ENCODE measurements around the gene IMP3. TPM values are rescaled to one million over a fixed set of nuclear protein-coding genes. Genes with fewer than 3 reads are reported as not detected.

The IMP3 gene
- total RNA-seq, 1 experiment from 2014 or later, result 58.0 TPM

DNA sequence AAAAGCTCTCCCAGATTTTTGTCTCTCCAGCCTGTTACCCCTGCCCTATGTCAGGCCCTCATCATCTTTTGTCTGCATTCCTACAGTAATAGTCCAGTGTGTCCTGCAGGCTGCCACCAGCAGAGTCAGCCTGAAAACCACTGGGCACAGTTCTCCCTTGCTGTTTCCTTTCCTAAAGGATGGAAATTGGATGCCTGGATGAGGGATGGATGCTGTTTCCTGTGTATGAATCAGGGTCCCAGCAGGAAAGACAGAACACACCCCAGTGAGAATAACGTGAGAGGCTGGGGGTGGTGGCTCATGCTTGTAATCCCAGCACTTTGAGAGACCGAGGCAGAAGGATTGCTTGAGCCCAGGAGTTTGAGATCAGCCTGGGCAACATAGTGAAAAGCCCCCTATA is 4.4 kb upstream of the IMP3 start:
- H3K36me3 Mint-ChIP-seq (ENCODE audit: insufficient read depth, unreplicated experiment), result peaks cover 6% of the 10 kb centered on the region
- POLR2A ChIA-PET, result no interaction called here
- no TSS peak for BruUV-seq (replicated peaks)
- peaks cover 18% of the 10 kb centered on the region for H3K4me1 Mint-ChIP-seq (ENCODE audit: insufficient read depth, unreplicated experiment)
- no peaks in the 10 kb centered on the region for H3K9me3 Mint-ChIP-seq (ENCODE audit: unreplicated experiment)
- H3K4me3 Mint-ChIP-seq (ENCODE audit: unreplicated experiment), result no peak overlapping the region
- CTCF ChIA-PET, result interaction anchor here (0.6 to 0.9 kb wide), 2 partner anchors 24 to 1100 kb away, joined by 3 to 7 read pairs; no protein-coding TSS in a partner anchor
- no peaks in the 10 kb centered on the region for H3K27me3 Mint-ChIP-seq (ENCODE audit: insufficient read depth, unreplicated experiment)
- TF ChIP-seq, protein P1, sequence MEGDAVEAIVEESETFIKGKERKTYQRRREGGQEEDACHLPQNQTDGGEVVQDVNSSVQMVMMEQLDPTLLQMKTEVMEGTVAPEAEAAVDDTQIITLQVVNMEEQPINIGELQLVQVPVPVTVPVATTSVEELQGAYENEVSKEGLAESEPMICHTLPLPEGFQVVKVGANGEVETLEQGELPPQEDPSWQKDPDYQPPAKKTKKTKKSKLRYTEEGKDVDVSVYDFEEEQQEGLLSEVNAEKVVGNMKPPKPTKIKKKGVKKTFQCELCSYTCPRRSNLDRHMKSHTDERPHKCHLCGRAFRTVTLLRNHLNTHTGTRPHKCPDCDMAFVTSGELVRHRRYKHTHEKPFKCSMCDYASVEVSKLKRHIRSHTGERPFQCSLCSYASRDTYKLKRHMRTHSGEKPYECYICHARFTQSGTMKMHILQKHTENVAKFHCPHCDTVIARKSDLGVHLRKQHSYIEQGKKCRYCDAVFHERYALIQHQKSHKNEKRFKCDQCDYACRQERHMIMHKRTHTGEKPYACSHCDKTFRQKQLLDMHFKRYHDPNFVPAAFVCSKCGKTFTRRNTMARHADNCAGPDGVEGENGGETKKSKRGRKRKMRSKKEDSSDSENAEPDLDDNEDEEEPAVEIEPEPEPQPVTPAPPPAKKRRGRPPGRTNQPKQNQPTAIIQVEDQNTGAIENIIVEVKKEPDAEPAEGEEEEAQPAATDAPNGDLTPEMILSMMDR (IDR thresholded peaks at IDR 0.05; ENCODE audit: unreplicated experiment), result no peak
- intact Hi-C loops (cut with micrococcal nuclease), result loop anchor here (5.0 to 10.0 kb wide), 2 partner anchors 70 to 93 kb away; partner anchors contain the start of gene PTPN9
- H3K27ac Mint-ChIP-seq (ENCODE audit: low read depth, unreplicated experiment), result no peak overlapping the region
- DNase-seq (ENCODE audit: unreplicated experiment), result no peak

DNA sequence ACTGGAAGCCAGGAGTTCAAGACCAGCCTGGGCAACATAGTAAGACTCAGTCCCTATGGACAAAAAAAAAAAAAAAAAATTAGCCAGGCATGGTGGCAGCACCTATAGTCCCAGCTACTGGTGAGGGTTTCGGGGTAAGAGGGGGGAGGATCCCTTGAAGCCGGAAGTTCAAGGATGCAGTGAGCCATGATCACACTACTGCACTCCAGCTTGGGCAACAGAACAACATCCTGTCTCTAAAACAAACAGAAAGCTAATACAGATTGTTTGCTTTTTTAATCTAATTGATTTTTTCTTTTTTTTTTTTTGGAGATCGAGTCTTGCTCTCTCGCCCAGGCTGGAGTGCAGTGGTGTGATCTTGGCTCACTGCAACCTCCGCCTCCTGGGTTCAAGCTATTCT is 1.6 kb upstream of the IMP3 start:
- POLR2A ChIA-PET, result interaction anchor here (1.3 to 6.3 kb wide), 8 partner anchors 13 to 273 kb away, joined by 3 to 182 read pairs (median 44); partner anchors contain the start of genes MAN2C1, PTPN9, SIN3A and SNUPN

DNA sequence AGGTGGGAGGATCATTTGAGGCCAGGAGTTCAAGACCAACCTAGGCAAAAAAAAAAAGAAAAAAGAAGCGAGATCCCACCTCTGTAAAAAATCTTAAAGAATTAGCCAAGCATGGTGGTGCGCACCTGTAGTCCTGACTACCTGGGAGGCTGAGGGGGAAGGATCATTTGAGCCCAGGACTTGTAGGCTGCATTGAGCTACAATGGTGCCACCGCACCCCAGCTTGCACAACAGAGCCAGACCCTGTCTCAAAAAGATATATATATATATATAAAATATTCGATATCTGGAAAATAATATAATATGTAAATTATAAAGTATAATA is 1.1 kb upstream of the IMP3 start:
- intact Hi-C loops (cut with micrococcal nuclease), result loop anchor here (1.0 to 10.0 kb wide), 6 partner anchors 20 to 274 kb away; partner anchors contain the start of gene PTPN9
- peaks cover 16% of the 10 kb centered on the region for H3K4me1 Mint-ChIP-seq (ENCODE audit: insufficient read depth, unreplicated experiment)
- POLR2A ChIA-PET, result interaction anchor here (1.1 to 6.3 kb wide), 13 partner anchors 14 to 273 kb away, joined by 3 to 182 read pairs (median 40); partner anchors contain the start of genes MAN2C1, PTPN9, SIN3A and SNUPN
- TF ChIP-seq, protein P1 (IDR thresholded peaks at IDR 0.05; ENCODE audit: unreplicated experiment), result no peak
- no peaks in the 10 kb centered on the region for H3K27me3 Mint-ChIP-seq (ENCODE audit: insufficient read depth, unreplicated experiment)
- BruUV-seq (replicated peaks), result no TSS peak
- H3K9me3 Mint-ChIP-seq (ENCODE audit: unreplicated experiment), result no peaks in the 10 kb centered on the region
- H3K27ac Mint-ChIP-seq (ENCODE audit: low read depth, unreplicated experiment), result peak overlapping the region; percentile 70
- H3K4me3 Mint-ChIP-seq (ENCODE audit: unreplicated experiment), result peak overlapping the region; percentile 87
- peaks cover 28% of the 10 kb centered on the region for H3K36me3 Mint-ChIP-seq (ENCODE audit: insufficient read depth, unreplicated experiment)
- DNase-seq (ENCODE audit: unreplicated experiment), result no peak
- CTCF ChIA-PET, result interaction anchor here (0.6 to 4.6 kb wide), 10 partner anchors 14 to 497 kb away, joined by 4 to 37 read pairs (median 6); partner anchors contain the start of genes MAN2C1 and SNUPN

More for the DNA sequence above, 1.6 kb upstream of the IMP3 start:
- H3K9me3 Mint-ChIP-seq (ENCODE audit: unreplicated experiment), result no peaks in the 10 kb centered on the region
- intact Hi-C loops (cut with micrococcal nuclease), result loop anchor here (1.0 to 10.0 kb wide), 6 partner anchors 21 to 274 kb away; partner anchors contain the start of gene PTPN9
- TF ChIP-seq, protein P1 (IDR thresholded peaks at IDR 0.05; ENCODE audit: unreplicated experiment), result no peak
- no peak for DNase-seq (ENCODE audit: unreplicated experiment)
- no TSS peak for BruUV-seq (replicated peaks)
- CTCF ChIA-PET, result interaction anchor here (0.6 to 4.6 kb wide), 6 partner anchors 15 to 497 kb away, joined by 3 to 37 read pairs (median 6); partner anchors contain the start of gene SNUPN
- peaks cover 18% of the 10 kb centered on the region for H3K4me1 Mint-ChIP-seq (ENCODE audit: insufficient read depth, unreplicated experiment)
- H3K27ac Mint-ChIP-seq (ENCODE audit: low read depth, unreplicated experiment), result no peak overlapping the region
- H3K4me3 Mint-ChIP-seq (ENCODE audit: unreplicated experiment), result no peak overlapping the region
- H3K36me3 Mint-ChIP-seq (ENCODE audit: insufficient read depth, unreplicated experiment), result peaks cover 27% of the 10 kb centered on the region
- H3K27me3 Mint-ChIP-seq (ENCODE audit: insufficient read depth, unreplicated experiment), result no peaks in the 10 kb centered on the region

DNA sequence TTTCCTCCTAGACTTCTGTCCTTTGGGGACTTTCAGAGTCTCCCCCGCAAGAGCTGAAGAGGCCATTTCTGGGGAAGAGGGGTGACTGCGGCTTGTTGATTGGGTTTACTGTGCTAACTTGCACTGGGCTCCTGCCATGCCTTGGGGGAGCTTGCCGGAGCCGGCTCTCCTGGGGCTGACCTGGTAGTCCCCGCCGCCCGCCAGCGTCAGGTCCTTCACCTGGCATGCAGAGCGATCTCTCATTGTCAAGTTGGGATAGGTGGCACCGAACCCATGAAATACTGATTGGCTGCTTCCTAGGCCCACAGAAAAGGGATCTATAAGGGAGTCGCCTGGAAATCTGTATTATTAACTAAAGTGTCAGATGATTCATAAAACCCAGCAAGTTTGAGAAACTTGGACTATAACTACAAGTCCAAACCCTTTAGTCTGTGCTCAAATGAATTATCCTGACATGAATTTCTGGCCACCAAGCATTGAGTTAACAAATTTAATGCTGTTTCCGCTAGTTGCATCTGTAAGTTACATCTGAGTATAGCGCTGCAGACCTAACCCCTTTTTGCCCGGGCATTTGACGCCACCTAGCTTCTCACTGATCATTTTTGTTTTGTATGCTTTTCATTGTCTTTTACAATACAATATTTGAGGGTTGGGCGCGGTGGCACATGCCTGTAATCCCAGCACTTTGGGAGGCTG is 607 bp upstream of the IMP3 start:
- peaks cover 33% of the 10 kb centered on the region for H3K36me3 Mint-ChIP-seq (ENCODE audit: insufficient read depth, unreplicated experiment)
- peaks cover 18% of the 10 kb centered on the region for H3K4me1 Mint-ChIP-seq (ENCODE audit: insufficient read depth, unreplicated experiment)
- POLR2A ChIA-PET, result interaction anchor here (0.8 to 6.3 kb wide), 31 partner anchors 9 to 643 kb away, joined by 3 to 182 read pairs (median 5); partner anchors contain the start of genes MAN2C1, PTPN9, SIN3A and SNUPN
- peak overlapping the region; percentile 87 for H3K4me3 Mint-ChIP-seq (ENCODE audit: unreplicated experiment)
- CTCF ChIA-PET, result interaction anchor here (0.6 to 4.6 kb wide), 17 partner anchors 10 to 1655 kb away, joined by 3 to 37 read pairs (median 6); partner anchors contain the start of genes MAN2C1 and SNUPN
- DNase-seq (ENCODE audit: unreplicated experiment), result peak; percentile 70
- peak overlapping the region; percentile 70 for H3K27ac Mint-ChIP-seq (ENCODE audit: low read depth, unreplicated experiment)
- TF ChIP-seq, protein P1 (IDR thresholded peaks at IDR 0.05; ENCODE audit: unreplicated experiment), result peak; percentile 40
- BruUV-seq (replicated peaks), result TSS peak; percentile 86
- intact Hi-C loops (cut with micrococcal nuclease), result loop anchor here (1.0 to 10.0 kb wide), 6 partner anchors 20 to 273 kb away; partner anchors contain the start of gene PTPN9
- H3K9me3 Mint-ChIP-seq (ENCODE audit: unreplicated experiment), result no peaks in the 10 kb centered on the region
- no peaks in the 10 kb centered on the region for H3K27me3 Mint-ChIP-seq (ENCODE audit: insufficient read depth, unreplicated experiment)
